ENCODE results near the gene RBFOX1. TPM values are rescaled to one million over a fixed set of nuclear protein-coding genes. Genes with fewer than 3 reads are reported as not detected.

Gene RBFOX1
- total RNA-seq, 2 experiments from 2014 or later, result not detected

GRCh38 chr16:7515543-7515942, 182.9 kb downstream of the RBFOX1 start:
- POLR2A ChIA-PET, result no interaction called here
- H3K4me3 Mint-ChIP-seq, result no peak overlapping the region

GRCh38 chr16:7517496-7517895, 184.9 kb downstream of the RBFOX1 start:
- Mint-ChIP-seq H3K27ac (no peak overlapping the region), H3K4me3 (no peak overlapping the region), H3K36me3 (ENCODE audit: low read depth) (no peaks in the 10 kb centered on the region), H3K9me3 (peaks cover 8% of the 10 kb centered on the region), H3K4me1 (no peaks in the 10 kb centered on the region), H3K27me3 (no peaks in the 10 kb centered on the region)
- POLR2A ChIA-PET, result no interaction called here
- no peak for DNase-seq
- CTCF ChIA-PET, result interaction anchor here (0.6 kb wide), 1 partner anchor 539 kb away, joined by 3 read pairs; no protein-coding TSS in a partner anchor

More at GRCh38 chr16:7515543-7515942, 182.9 kb downstream of the RBFOX1 start:
- H3K27me3 Mint-ChIP-seq, result no peaks in the 10 kb centered on the region
- no peak overlapping the region for H3K27ac Mint-ChIP-seq
- H3K36me3 Mint-ChIP-seq (ENCODE audit: low read depth), result no peaks in the 10 kb centered on the region
- CTCF ChIA-PET, result no interaction called here
- peaks cover 8% of the 10 kb centered on the region for H3K9me3 Mint-ChIP-seq
- DNase-seq, result no peak
- H3K4me1 Mint-ChIP-seq, result no peaks in the 10 kb centered on the region

DNA sequence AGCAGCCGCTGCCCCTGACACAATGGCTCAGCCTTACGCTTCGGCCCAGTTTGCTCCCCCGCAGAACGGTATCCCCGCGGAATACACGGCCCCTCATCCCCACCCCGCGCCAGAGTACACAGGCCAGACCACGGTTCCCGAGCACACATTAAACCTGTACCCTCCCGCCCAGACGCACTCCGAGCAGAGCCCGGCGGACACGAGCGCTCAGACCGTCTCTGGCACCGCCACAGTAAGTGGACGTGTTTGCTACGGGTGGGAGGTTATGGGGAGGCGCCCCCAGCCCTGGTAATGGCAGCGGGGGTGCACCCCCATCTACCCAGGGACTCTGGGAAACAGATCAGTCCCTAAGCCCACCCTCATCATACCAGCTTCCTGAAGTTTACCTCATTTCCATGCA, 185.5 kb downstream of the RBFOX1 start:
- Mint-ChIP-seq H3K27ac (no peak overlapping the region), H3K36me3 (ENCODE audit: low read depth) (no peaks in the 10 kb centered on the region), H3K4me1 (no peaks in the 10 kb centered on the region), H3K27me3 (no peaks in the 10 kb centered on the region), H3K4me3 (no peak overlapping the region), H3K9me3 (peaks cover 8% of the 10 kb centered on the region)
- DNase-seq, result no peak
- ChIA-PET CTCF (no interaction called here), POLR2A (no interaction called here)

- Mint-ChIP-seq H3K27me3 (no peaks in the 10 kb centered on the region), H3K9me3 (peaks cover 6% of the 10 kb centered on the region), H3K4me1 (no peaks in the 10 kb centered on the region), H3K27ac (no peak overlapping the region), H3K4me3 (no peak overlapping the region), H3K36me3 (ENCODE audit: low read depth) (no peaks in the 10 kb centered on the region)
- ChIA-PET POLR2A (no interaction called here), CTCF (no interaction called here)
- no peak for DNase-seq
These were observed 189.2 kb downstream of the RBFOX1 start for GRCh38 chr16:7521834-7522233.

GRCh38 chr16:7524419-7524818, 191.8 kb downstream of the RBFOX1 start:
- H3K36me3 Mint-ChIP-seq (ENCODE audit: low read depth), result no peaks in the 10 kb centered on the region
- H3K4me1 Mint-ChIP-seq, result no peaks in the 10 kb centered on the region
- DNase-seq, result no peak
- H3K4me3 Mint-ChIP-seq, result no peak overlapping the region
- H3K27ac Mint-ChIP-seq, result no peak overlapping the region
- H3K27me3 Mint-ChIP-seq, result no peaks in the 10 kb centered on the region
- CTCF ChIA-PET, result no interaction called here
- POLR2A ChIA-PET, result no interaction called here
- H3K9me3 Mint-ChIP-seq, result no peaks in the 10 kb centered on the region

DNA sequence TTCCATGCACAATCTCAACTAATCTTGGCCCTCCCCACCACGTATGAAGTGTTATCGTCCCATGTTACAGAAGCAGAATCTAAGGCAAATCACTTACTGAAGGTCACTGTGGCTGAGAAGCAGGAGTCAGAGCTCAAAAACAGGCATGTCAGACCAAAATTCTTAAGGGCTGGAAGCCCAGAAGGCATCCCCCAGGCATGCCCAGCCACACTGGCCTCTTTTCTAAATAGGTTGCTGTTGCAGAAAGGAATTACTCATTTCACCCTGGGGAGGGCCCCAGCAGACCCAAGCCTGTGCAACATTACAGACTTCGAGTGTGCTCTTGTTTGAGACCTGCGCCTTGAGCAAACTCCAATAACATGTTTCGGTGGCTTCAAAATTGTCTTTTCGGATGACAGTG, 194.1 kb downstream of the RBFOX1 start:
- H3K27me3 Mint-ChIP-seq, result no peaks in the 10 kb centered on the region
- H3K9me3 Mint-ChIP-seq, result no peaks in the 10 kb centered on the region
- DNase-seq, result no peak
- ChIA-PET CTCF (no interaction called here), POLR2A (no interaction called here)
- H3K4me3 Mint-ChIP-seq, result no peak overlapping the region
- no peak overlapping the region for H3K27ac Mint-ChIP-seq
- no peaks in the 10 kb centered on the region for H3K36me3 Mint-ChIP-seq (ENCODE audit: low read depth)
- no peaks in the 10 kb centered on the region for H3K4me1 Mint-ChIP-seq

GRCh38 chr16:7532534-7532933, 199.9 kb downstream of the RBFOX1 start:
- Mint-ChIP-seq H3K36me3 (ENCODE audit: low read depth) (no peaks in the 10 kb centered on the region), H3K27me3 (no peaks in the 10 kb centered on the region), H3K4me3 (no peak overlapping the region), H3K27ac (no peak overlapping the region), H3K4me1 (no peaks in the 10 kb centered on the region), H3K9me3 (peaks cover 10% of the 10 kb centered on the region)
- ChIA-PET CTCF (no interaction called here), POLR2A (no interaction called here)
- DNase-seq, result no peak

DNA sequence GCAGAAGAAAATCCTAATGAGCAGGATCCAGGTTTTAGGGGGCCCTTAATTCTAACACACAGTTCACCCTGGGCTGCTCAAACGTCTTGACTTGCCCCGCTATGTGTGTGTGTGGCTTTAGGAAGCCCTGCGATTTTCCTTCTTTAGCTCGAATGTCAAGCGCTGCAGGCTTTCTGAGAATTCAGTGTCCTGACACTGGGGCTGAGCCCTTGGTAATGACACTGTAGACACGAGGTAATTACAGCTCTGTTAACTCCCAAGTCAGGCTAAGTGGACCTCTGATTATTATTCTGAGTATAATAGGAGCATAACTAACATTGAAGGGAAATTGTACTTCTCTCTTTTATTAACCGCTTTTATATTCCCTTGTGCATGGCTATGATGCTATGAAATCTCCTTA, 202.1 kb downstream of the RBFOX1 start:
- Mint-ChIP-seq H3K4me3 (no peak overlapping the region), H3K36me3 (ENCODE audit: low read depth) (no peaks in the 10 kb centered on the region), H3K4me1 (no peaks in the 10 kb centered on the region), H3K27me3 (no peaks in the 10 kb centered on the region), H3K27ac (no peak overlapping the region), H3K9me3 (peaks cover 24% of the 10 kb centered on the region)
- CTCF ChIA-PET, result no interaction called here
- no peak for DNase-seq
- POLR2A ChIA-PET, result no interaction called here

DNA sequence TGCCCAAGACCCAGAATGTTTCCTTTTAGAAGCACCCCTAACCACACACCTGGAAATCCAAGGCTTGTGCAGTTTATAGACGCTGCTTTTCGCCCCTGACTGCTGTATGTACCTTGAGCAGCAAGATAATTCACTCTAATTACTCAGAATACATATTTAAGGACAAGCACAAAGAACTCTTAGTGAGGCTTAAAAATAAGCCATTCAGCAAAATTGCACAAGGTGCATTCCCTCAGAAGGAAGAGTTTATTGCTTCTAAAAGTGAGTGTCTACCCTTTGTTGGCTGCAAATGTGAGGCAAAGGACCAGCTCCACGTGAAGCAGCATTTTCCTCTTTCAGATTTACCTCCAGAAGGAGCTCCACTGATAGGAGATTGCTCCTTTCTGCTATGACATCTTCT, 208.4 kb downstream of the RBFOX1 start:
- Mint-ChIP-seq H3K36me3 (ENCODE audit: low read depth) (no peaks in the 10 kb centered on the region), H3K4me3 (no peak overlapping the region), H3K4me1 (no peaks in the 10 kb centered on the region), H3K9me3 (peaks cover 29% of the 10 kb centered on the region), H3K27me3 (no peaks in the 10 kb centered on the region), H3K27ac (no peak overlapping the region)
- DNase-seq, result no peak
- ChIA-PET POLR2A (no interaction called here), CTCF (no interaction called here)

DNA sequence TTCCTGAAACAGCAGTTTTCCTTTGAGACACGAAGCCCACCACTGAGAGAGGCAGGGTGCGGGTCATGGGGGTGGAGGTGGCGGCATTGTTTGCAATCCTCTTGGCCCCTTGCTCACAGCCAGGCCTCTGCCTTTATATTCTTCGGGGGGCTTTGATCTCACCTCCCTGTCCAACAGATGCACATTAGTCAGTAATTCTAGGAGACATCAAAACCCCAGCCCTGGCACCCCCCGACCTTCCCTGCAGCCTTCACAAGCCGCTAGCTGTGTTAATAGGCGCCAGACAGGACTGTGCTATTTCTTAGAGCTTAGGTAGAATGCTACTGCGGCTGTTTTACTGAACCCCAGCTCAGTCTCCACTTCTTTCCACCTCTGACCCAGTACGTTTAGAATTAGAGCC, 212.6 kb downstream of the RBFOX1 start:
- POLR2A ChIA-PET, result no interaction called here
- Mint-ChIP-seq H3K27me3 (no peaks in the 10 kb centered on the region), H3K27ac (no peak overlapping the region), H3K4me3 (no peak overlapping the region), H3K4me1 (no peaks in the 10 kb centered on the region), H3K9me3 (peaks cover 20% of the 10 kb centered on the region), H3K36me3 (ENCODE audit: low read depth) (no peaks in the 10 kb centered on the region)
- CTCF ChIA-PET, result no interaction called here
- DNase-seq, result no peak

DNA sequence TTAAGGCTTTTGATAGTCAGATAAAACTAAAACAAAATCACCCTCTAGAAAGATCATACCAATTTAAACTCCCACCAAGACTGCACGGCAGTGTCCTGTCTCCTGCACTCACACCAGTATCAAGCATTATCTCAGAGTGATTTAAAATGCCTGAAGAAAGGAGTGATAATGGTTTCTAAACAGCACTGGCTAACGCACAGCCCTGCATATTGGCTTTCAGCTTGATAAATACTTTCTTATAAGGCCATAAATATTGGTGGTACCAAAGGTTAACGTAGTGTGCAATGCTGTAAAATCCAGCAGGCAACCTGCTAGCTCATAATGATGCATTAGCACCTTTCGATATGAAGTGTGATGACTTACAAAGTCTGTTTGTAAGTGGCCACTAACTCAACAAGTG, 214.3 kb downstream of the RBFOX1 start:
- Mint-ChIP-seq H3K27ac (no peak overlapping the region), H3K9me3 (peaks cover 24% of the 10 kb centered on the region), H3K27me3 (no peaks in the 10 kb centered on the region), H3K36me3 (ENCODE audit: low read depth) (no peaks in the 10 kb centered on the region), H3K4me1 (no peaks in the 10 kb centered on the region), H3K4me3 (no peak overlapping the region)
- ChIA-PET POLR2A (no interaction called here), CTCF (no interaction called here)
- no peak for DNase-seq

- Mint-ChIP-seq H3K4me3 (no peak overlapping the region), H3K9me3 (peaks cover 25% of the 10 kb centered on the region), H3K27me3 (no peaks in the 10 kb centered on the region), H3K36me3 (ENCODE audit: low read depth) (no peaks in the 10 kb centered on the region), H3K4me1 (no peaks in the 10 kb centered on the region), H3K27ac (no peak overlapping the region)
- ChIA-PET CTCF (no interaction called here), POLR2A (no interaction called here)
- DNase-seq, result no peak
These were observed 215.1 kb downstream of the RBFOX1 start for GRCh38 chr16:7547736-7548135.

- ChIA-PET POLR2A (no interaction called here), CTCF (no interaction called here)
- Mint-ChIP-seq H3K9me3 (peaks cover 24% of the 10 kb centered on the region), H3K36me3 (ENCODE audit: low read depth) (no peaks in the 10 kb centered on the region), H3K4me1 (no peaks in the 10 kb centered on the region), H3K27me3 (no peaks in the 10 kb centered on the region), H3K4me3 (no peak overlapping the region), H3K27ac (no peak overlapping the region)
- no peak for DNase-seq
These were observed 216.2 kb downstream of the RBFOX1 start for GRCh38 chr16:7548796-7549318.

GRCh38 chr16:7550096-7550495, 217.5 kb downstream of the RBFOX1 start:
- CTCF ChIA-PET, result no interaction called here
- POLR2A ChIA-PET, result no interaction called here
- Mint-ChIP-seq H3K4me1 (no peaks in the 10 kb centered on the region), H3K27ac (no peak overlapping the region), H3K36me3 (ENCODE audit: low read depth) (no peaks in the 10 kb centered on the region), H3K4me3 (no peak overlapping the region), H3K9me3 (peaks cover 15% of the 10 kb centered on the region), H3K27me3 (no peaks in the 10 kb centered on the region)
- no peak for DNase-seq

- H3K36me3 Mint-ChIP-seq (ENCODE audit: low read depth), result no peaks in the 10 kb centered on the region
These were observed 222.8 kb downstream of the RBFOX1 start for GRCh38 chr16:7555459-7555858.

More at GRCh38 chr16:7555459-7555858, 222.8 kb downstream of the RBFOX1 start:
- no peaks in the 10 kb centered on the region for H3K4me1 Mint-ChIP-seq
- H3K27ac Mint-ChIP-seq, result no peak overlapping the region
- peaks cover 7% of the 10 kb centered on the region for H3K9me3 Mint-ChIP-seq
- H3K27me3 Mint-ChIP-seq, result no peaks in the 10 kb centered on the region
- CTCF ChIA-PET, result no interaction called here
- DNase-seq, result no peak
- H3K4me3 Mint-ChIP-seq, result no peak overlapping the region
- POLR2A ChIA-PET, result no interaction called here
